Stimulated activated CD8-positive, alpha-beta memory T cell treated with anti-CD3 and anti-CD28 coated beads, Interleukin-15, amount 100 ng/mL, for 1 hour (primary cell): ENCODE data around the gene RAB11FIP4.
"Not testable (repeated sequence)": the region's sequence is repeated elsewhere in the genome, so short reads cannot be mapped to it uniquely, and the experiment has no call there.

Source experiments
- DNase-seq: peaks from one replicate; pipeline ENCODE4 v3.0.0-alpha.2; 2020; ENCODE audit warnings: low read depth

The RAB11FIP4 gene, protein sequence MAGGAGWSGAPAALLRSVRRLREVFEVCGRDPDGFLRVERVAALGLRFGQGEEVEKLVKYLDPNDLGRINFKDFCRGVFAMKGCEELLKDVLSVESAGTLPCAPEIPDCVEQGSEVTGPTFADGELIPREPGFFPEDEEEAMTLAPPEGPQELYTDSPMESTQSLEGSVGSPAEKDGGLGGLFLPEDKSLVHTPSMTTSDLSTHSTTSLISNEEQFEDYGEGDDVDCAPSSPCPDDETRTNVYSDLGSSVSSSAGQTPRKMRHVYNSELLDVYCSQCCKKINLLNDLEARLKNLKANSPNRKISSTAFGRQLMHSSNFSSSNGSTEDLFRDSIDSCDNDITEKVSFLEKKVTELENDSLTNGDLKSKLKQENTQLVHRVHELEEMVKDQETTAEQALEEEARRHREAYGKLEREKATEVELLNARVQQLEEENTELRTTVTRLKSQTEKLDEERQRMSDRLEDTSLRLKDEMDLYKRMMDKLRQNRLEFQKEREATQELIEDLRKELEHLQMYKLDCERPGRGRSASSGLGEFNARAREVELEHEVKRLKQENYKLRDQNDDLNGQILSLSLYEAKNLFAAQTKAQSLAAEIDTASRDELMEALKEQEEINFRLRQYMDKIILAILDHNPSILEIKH

DNA sequence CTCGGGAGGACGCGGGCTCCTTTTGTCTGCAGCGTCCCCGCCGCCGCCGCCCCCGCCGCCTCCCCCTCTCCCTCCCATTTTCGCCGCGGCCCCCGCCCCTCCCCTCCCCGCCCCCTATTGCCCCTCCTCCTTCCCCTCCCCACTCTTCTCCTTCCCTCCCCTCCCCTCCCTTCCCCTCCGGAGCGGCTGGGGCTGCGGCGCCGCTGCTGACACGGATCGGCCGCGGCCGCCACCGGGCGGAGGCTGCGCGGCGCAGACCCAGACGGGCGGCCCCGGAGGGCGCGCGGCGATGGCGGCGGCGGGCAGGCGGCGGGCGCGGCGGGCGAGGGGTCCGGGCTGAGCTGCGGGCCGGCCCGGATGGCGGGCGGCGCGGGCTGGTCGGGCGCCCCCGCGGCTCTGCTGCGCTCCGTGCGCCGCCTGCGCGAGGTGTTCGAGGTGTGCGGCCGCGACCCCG lies at the start of gene RAB11FIP4:
Gene RAB11FIP4 (plus strand): TSS at position 180 of the 454 bp plus-strand sequence. CDS start 178 bp downstream, at position 358.
- no peak for DNase-seq

DNA sequence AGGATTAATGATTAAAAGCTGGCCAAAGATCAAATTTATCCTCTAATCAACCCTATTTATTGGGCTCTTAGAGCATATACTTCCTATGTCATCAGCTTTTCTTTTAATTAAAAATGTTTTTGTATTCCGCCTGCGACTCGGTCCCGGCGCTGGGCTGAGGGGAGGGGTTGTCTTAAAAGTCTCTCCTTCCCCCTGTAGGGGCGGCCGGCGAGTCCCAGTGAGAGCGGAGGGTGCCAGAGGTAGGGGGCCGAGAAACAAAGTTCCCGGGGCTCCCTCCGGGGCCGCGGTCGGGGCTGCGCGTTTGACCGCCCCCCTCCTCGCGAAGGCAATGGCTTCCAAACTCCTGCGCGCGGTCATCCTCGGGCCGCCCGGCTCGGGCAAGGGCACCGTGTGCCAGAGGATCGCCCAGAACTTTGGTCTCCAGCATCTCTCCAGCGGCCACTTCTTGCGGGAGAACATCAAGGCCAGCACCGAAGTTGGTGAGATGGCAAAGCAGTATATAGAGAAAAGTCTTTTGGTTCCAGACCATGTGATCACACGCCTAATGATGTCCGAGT lies 46.2 kb upstream of the RAB11FIP4 start:
- not testable (repeated sequence) for DNase-seq

DNA sequence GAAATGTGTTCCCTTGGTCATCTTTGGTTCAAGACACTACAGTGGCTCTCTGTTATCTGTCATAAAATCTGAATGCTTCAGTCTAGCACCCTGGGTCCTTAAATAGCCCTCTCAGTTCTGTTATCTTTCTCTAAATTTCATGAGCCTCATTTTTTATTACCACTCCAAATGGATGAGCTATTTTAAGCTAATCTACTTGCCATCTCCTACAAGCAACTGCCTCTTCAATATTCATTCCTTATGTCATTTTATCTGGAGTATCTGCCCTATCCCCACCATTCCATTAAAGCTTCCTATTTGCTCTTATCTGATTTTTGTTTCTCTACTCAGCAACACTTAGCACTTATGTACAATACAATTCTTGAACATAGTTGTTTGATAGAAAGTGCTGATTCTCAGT lies 42.0 kb upstream of the RAB11FIP4 start:
- DNase-seq = no peak

DNA sequence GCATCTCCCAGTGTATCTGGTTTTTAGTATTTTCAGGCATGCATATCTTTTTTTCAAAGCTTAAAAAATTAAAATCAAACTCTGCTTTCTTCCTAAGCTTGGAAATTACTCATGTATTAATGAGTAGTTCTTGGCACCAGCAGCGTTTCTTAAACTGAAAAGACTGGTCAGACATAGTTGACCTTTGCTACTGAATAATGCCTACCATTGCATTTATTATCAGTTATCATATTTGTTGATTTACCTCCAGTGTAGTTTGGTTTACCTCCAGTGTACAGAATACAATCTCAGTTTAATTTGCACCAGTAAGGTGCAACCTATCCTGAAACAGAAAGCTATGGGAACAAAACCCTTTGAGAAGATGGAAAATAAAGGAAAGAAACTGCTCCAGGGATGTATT lies 35.5 kb upstream of the RAB11FIP4 start:
- no peak for DNase-seq

DNA sequence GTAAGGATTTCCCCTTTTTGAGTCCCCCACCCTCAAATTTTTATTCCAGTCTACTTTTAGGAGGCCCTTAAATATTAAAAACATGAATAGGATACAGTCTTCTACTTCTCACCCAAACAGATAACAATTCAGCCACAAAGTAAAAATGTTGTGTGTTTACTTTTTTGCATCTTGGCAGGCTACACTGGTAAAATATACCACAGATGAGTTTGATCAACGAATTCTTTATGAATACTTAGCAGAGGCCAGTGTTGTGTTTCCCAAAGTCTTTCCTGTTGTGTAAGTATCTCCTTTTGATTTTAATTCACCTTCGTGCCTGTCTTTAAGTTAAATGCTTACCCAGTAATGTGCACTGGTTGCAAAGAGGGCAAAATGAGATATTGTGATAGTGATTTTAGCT lies 34.4 kb upstream of the RAB11FIP4 start:
- no peak for DNase-seq

DNA sequence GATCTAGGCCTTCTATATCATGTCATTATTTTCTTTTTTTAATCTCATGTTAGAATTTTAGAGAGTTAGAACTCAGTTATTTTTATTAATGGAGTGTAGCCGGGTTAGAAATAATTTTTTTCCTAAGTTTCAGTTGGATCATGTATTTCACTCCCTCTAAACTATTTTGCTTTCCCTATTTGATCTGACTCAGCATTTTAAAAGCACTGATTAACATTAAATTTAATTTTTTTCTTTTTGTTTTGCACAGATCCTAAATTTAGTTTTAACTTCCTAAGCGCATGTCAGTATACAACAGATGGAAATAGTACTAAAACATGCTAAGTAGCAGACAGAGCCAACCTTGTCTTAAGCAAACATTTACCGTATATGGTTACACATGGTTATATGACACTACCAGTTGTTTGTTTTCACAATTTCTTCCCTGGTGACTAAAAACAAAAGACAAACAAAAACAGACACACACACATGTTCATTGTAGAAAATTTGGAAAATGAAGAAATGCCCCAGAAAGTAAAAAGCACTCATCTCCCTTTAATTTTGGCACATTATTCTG lies 33.6 kb upstream of the RAB11FIP4 start:
- no peak for DNase-seq

DNA sequence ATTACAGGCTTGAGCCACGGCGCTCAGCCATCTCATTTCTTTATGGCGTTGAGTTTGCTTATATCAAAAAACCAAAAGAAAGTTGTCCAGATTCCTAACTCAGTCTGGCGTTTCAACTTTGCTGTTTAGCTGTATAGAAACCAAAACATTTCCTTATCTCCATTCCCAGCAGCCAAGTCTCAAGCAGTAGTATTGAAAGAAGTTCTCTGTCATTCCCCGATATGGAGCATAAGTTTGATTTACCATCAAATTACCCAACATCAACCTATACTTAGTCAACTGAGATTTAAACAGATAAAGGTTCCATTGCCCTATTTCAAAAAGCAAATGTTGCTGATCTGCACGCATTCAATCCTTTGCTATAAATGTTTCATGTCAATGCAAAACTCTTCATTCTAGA lies 27.5 kb upstream of the RAB11FIP4 start:
- DNase-seq = no peak

DNA sequence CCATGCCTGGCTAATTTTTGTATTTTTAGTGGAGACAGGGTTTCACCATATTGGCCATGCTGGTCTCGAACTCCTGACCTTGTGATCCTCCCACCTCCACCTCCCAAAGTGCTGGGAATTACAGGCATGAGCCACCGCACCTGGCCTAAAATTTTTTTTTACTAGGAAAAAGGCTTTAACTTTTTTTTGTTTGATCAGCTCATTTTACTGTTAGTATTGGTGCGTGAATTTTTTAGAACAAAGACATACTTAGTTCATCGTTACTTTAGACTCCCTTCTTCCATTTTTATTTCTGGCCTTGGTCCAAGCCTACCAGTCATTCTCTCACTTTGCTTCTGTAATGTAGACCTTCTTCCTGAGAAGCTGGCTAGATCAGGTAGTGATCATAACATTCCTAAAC lies 25.4 kb upstream of the RAB11FIP4 start:
- DNase-seq = no peak

DNA sequence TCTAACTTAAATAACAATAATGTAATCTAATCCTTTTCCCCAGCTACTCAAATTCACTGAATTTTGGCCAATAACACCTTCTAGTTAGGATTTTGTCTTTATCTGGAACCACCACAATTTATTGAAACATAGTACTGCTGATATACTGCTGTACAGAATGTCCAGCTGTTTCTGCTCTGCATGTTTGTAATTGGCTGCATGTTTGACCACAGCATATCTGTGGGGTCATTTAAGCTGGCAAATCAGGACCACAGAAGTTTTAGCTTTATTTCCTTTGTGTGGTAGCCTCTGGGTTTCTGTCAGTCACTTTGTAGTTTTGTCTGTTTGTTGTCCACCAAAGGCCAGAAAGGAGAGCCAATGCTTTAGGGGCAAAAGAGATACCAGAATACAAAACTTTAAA lies 22.2 kb upstream of the RAB11FIP4 start:
- DNase-seq = no peak

DNA sequence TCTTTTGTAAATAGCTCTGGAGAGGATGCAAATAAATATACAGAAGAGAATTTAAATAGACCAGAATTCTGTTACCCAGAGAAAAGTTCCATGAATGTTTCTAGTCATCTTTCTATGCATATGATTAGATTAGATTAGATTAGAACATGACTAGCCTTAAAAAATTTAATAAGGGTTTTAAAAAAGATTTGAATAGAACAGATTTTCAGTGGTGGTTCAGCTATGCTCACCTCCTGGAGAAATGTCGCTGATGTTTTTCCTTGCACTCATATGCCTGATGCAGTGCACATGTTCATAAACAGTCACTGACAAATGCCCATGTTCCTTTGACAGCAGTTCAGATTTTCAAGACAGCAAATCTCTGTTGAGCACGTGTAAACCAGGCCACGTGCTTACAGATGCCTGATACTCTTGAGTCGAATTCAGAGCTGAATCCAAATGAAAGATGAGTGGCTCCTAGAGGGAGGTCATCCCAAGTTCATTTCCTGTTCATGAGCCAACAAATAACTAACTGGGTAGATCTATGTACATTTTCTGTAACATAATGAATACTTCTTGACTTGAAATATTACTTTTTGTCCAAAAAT lies 19.9 kb upstream of the RAB11FIP4 start:
- no peak for DNase-seq

DNA sequence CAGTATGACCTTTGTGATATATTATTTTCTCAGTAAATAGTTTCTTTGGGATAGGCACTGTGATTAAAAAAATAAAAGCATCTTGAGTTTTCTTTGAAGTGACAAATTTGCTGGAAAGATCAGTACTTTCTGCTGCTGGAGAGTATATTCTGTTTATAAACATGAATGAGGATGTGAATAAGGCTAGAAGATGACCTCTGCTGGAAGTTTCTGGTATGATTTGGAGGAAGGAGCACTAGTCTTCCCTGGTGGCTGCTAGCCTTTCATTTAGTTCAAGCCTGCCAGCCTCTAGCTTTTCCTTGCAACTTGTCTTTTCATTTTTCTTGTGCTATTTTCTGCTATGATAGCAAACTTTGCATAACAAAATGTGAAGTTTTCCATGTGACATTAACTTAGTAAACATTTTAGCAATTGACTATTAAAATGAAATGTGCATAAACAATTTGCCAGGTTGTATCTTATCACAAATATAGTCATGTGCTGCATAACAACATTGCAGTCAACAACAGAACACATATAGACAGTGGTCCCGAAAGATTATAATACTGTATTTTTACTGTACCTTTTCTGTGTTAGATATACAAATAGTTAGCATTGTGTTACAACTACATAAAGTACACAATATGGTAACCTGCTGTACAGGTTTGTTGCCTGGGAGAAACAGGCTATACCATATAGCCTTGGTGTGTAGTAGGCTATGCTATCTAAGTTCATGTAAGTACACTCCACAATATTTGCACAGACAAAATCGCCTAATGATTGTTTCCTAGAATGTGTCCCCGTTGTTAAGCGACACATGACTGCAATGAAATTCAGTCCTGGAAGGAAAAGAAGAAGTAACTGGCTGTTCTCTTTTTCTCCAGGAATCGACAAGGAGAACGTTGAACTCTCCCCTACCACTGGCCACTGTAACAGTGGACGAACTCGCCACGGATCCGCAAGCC lies 18.1 kb upstream of the RAB11FIP4 start:
- no peak for DNase-seq

DNA sequence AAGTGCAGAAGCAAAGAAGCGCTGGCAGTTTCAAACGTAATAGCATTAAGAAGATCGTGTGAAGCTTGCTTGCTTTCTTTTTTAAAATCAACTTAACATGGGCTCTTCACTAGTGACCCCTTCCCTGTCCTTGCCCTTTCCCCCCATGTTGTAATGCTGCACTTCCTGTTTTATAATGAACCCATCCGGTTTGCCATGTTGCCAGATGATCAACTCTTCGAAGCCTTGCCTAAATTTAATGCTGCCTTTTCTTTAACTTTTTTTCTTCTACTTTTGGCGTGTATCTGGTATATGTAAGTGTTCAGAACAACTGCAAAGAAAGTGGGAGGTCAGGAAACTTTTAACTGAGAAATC lies 17.4 kb upstream of the RAB11FIP4 start:
- DNase-seq = no peak

DNA sequence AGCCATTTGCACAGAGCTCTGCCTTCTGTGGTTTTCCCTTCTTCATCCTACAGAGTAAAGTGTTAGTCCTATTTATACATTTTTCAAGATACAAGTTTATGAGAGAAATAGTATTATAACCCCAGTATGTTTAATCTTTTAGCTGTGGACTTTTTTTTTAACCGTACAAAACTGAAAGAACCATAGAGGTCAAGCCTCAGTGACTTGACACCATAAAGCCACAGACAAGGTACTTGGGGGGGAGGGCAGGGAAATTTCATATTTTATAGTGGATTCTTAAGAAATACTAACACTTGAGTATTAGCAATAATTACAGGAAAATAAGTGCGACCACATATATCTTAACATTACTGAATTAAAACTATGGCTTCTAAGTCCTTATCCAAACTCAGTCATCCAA lies 17.0 kb upstream of the RAB11FIP4 start:
- DNase-seq = no peak

DNA sequence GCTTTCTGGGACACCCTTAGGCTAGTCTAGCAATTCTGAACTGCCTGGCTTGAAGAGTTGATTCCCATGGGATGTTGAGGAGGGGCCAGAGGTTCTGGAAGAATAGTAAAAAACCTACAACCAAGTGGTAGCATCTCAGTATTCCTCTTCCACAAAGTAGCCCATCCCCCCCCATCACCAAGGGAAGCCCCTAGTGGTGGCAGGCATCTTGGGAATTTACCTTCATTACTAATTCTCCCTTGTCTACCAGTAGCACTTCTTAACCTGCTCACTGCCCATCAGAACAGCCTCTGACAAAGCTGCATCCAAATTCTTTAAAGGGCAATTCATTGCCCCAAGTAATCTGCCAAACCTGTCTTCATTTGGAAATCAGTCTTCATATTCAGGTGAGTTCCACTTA lies 12.8 kb upstream of the RAB11FIP4 start:
- no peak for DNase-seq

DNA sequence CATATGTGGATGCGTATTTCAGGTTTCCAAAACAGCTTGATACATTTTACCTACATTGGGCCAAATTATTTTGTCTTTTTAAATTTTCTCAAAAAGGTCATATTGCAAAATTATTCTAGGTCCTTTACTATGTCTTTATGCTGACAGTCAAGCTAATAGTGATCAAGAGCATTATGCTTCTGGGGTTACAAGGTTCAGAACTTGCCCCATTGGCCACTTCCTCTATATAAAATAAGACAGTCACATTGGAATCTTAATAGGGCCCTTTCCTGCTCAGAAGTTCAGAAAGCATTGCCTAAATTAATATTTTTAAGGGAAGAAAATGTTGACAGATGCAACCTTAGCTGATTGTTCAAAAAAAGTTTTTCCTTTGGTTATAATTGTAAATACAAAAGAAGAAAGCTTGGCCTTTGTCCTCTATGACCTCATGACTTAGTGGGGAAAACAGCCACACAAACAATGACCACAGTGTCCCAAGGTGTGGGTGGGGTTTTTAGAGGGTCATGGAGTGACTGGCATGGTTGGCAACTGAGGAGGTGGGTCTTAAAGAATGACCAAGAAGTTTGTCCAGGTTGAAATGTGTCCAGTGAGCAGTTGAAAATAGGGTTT lies 11.8 kb upstream of the RAB11FIP4 start:
- DNase-seq = no peak

DNA sequence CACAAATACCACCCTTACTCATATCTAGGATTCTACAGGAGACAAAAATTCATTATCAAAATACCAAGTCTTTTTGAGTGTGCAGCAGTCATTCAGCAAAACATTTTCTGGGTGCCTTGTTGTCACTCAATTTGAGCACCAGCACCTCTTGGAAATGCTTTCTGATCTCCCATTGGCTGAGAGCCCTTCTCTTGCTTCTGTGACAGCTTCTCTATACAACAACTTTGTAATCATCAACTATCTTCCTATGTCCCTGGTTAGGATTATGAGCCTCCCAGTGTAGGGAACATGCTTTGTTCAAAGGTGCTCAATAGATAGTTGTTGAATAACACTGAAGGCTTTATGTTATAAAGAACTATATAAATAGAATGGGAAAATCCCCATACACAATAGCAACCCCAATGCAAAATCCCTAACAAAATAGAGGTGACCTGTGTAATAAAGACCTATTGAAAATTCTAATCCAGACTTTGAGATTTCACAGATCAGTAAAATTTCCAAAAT lies 10.3 kb upstream of the RAB11FIP4 start:
- DNase-seq = no peak

DNA sequence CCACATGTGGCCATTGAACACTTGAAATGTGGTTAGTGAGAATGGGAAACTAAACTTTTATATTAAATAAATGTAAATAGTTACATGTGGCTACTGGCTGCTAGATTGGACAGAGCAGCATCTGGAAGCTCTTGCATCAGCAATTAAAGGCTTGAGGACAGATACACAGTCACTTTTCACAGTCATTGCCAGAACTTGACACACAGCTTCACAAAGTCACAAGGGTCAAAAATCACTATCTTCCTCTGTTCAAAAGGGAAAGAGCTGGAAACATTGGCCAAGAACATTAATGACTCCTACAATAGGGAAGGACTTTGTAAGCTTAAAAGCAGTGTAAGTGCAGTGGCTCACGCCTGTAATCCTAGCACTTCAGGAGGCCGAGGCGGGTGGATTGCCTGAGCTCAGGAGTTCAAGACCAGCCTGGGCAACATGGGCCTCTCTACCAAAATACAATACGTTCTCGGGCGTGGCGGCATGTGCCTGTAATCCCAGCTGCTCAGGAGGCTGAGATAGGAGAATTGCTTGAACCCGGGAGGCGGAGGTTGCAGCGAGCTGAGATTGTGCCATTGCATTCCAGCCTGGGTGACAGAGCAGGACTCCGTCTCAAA lies 8.7 kb upstream of the RAB11FIP4 start:
- DNase-seq = not testable (repeated sequence)

DNA sequence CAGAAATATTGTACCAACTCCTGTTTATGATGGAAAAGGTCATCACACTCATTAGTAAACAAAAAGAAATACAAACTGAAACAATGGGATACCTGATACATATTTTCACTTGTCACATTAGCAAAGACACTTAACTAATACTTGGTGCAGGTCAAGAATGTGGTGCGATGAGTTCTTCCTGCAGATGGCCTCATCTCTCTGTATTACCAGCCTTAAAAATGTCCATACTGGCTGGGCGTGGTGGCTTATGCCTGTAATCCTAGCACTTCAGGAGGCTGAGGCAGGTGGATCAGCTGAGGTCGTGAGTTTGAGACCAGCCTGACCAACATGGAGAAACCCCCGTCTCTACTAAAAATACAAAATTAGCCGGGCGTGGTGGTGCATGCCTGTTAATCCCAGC lies 8.0 kb upstream of the RAB11FIP4 start:
- not testable (repeated sequence) for DNase-seq

DNA sequence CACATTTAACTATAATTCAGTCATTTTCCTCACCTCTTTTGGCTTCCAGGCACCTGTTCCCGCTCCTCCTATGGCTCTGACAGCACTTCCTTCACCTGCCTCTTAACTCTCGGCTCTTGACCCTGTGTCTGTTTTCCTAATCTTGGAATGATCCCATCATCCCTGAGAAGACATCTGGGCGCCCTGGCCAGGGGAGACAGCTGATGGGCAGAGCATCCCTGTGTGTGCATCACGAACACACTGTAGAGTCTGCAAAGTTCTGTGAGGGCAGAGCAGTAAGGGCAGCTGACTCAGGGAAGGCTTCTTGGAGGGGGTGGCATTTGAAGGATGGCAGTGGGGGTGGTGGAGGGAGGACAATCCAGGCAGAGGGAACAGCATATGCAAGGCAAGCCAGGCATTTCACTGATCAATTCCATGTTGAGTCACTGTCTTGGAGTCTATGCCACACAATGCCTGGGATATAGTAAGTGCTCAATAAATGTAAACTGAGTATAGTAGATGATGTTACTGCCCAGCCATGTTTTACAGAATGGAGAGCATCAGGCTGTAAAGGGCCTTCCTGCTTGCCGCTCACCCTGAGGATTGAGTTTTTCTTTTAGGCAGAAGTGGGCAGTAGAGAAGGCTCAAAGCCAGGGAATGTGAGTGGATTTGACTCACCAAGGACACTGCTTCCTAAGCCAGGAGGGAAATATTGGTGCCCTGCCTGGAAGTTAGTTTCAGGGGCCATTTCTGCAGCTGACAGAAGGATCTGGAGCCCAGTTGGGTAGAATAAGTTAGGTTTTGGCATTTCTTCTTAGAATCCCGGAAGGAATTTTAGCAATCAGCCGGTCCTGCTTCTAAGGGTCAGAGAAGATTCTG lies 5.8 kb upstream of the RAB11FIP4 start:
- DNase-seq = no peak
